GM04503 (cell line): ENCODE data around the gene EVL.

Source experiments
- DNase-seq: peaks from one replicate; pipeline ENCODE4 v3.0.0-alpha.2; 2012; ENCODE audit warnings: low read depth

The EVL gene

DNA sequence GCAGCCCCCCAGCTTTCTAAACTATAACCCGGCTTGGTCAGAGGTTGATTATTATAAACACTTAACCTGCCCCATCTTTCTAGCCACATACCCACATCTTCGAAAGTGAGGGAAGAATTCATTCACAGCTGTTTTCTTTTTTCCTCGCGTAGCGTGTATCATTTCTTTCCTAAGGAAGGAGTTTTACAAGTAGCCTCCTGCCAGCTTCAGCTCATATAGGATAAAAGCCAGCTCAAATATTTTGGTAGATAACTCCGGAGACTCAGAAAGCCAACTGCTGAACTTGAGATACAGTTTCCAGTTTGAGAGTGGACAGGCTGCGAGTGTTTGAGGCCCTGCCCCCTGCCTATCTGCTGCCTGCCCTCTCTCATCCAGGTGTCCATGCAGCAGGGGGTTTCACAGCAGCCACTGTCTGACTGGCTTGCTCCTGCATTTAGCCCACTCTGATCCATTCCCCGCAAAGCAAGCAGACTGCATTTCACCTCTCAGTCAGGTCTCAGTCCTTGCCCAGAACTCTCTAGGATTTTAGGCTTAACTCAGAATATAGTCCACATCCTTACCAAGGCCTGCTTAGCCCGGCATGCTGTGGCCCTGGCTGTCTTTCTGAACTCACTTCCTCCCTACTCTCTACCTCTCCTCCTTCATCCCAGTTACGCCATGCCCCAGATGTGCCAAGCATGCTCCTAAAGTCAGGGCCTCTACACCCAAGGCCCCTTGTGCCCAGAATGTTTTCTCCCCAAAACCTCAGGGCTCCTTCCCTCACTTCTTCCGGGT lies 46.9 kb downstream of the EVL start:
- no peak for DNase-seq

- DNase-seq = no peak
These were observed 49.0 kb downstream of the EVL start for GRCh38 chr14:100114109-100114765.

DNA sequence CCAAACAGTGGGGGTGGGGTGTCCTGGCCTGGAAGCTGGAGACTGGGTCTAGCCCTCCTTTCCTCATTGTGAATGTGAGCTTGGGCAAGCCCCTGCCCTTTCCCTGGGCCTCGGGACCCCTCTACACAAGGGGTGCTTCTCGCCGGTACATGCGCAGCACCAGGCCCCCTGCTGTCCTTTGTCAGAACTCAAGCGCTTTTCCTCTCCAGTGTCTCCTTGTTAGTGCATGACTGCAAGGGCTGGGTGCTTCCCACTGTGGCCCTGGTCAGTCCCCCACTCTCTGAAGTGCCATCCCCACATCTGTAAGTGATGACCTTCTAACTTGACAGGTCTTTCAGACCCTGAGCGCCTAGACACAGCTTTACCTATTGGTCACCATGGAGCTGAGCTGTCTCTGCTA lies 50.0 kb downstream of the EVL start:
- DNase-seq = no peak

DNA sequence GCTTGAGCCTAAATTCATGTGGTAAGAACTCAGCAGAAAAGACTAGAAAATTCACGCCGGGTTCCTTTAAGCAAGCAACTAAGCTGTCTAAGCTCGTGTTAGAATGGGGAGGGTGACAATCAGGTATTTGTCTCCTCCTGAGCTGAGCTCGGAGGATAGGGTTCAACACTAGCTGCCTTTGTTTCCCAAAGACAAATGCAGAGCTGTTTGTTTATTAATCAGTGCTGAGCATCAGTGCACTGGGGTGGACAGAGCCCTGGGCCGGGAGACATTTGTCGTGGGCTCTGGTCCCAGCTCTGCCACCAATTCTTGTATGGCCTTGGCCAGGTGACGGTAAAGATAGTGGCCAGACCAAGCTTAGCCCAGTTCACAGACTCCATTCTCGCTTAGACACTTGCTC lies 50.5 kb downstream of the EVL start:
- no peak for DNase-seq

GRCh38 chr14:100116134-100116533 lies 50.9 kb downstream of the EVL start:
- DNase-seq = no peak

GRCh38 chr14:100117026-100117425 lies 51.8 kb downstream of the EVL start:
- no peak for DNase-seq

- no peak for DNase-seq
These were observed 52.6 kb downstream of the EVL start for GRCh38 chr14:100117633-100118395.

DNA sequence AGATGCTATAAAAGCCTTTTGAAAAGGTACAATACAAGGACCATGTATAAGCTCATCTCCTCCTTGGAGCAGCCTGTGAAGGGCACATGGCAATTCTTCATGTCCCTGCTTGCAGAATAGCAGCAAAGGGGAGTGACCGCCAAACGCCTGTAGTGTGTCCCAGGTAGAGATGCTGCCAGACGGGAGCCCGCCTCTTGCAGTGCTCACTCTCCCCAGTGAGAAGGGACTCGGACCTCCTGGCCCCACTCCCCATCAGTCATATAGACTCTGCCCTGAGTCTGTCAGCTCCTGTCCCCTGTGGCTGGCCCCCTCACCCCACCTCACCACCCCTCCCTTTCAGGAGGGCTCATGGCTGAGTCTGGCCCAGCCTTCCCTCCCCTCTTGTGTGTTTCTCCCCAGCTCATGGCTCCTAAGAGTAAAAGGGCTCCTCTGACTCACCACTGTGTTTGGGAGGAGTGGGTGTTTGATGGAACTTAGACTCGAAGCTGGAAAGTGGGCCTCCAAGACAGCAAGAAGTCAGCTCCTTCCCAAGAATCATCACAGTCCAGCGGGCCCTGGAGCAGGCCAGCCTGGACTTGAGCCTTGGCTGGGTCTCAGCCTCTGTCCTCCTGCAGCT lies 53.3 kb downstream of the EVL start:
- no peak for DNase-seq

- DNase-seq = no peak
These were observed 54.0 kb downstream of the EVL start for GRCh38 chr14:100119251-100119650.

- DNase-seq = no peak
These were observed 55.5 kb downstream of the EVL start for GRCh38 chr14:100120522-100121269.

- DNase-seq = no peak
These were observed 56.6 kb downstream of the EVL start for GRCh38 chr14:100121643-100122480.

GRCh38 chr14:100122481-100123223 lies 57.4 kb downstream of the EVL start:
- DNase-seq = no peak

GRCh38 chr14:100123618-100124017 lies 58.4 kb downstream of the EVL start:
- no peak for DNase-seq

DNA sequence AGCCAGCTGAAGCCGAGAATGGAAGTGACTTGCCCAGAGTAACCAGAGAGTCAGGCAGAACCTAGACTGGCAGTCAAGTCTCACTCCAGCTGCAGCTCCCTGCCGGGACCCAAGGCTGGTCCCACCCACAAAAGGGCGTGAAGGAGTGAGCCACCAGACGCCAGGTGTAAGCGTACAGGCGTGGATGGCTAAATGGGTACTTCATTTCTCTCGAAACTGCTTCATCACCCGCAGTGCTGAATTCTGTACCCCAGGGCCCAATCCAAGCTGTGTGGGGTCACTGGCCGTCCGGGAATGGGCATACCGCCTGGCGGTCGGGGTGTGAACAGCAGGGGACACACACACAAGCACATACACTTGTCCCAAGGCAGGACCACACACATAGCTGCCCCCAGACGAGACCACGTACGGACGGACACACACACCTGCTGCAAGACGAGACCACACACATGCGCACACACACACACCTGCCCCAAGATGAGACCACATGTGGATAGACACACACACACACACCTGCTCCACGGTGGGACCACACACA lies 59.4 kb downstream of the EVL start:
- DNase-seq = no peak

- no peak for DNase-seq
These were observed 61.2 kb downstream of the EVL start for GRCh38 chr14:100126401-100126800.

- no peak for DNase-seq
These were observed 62.7 kb downstream of the EVL start for GRCh38 chr14:100127853-100128455.

GRCh38 chr14:100128688-100129087 lies 63.5 kb downstream of the EVL start:
- no peak for DNase-seq

GRCh38 chr14:100129161-100129589 lies 64.0 kb downstream of the EVL start:
- no peak for DNase-seq

DNA sequence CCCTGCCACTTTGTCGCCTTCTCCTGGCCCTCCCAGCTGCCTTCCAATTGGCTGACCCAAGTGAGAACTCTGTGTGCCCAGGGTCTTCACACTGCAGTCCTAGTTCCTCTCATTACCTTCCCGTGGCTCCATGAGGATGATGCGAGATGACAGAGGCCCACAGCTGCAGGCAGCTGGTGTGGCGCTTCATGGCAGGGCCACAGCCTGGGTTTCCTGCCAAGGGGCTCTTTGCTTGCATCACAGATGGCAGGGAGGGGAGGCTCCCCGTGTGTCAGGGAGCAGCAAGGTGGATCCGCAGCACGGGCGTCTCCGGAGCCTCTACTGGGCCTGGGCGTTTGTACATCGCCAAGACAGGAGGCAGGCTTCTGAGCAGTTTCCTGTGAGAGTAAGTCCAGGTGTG lies 65.3 kb downstream of the EVL start:
- DNase-seq = no peak
